Tibial nerve (tissue), 4 donors: ENCODE measurements around the gene FLCN. TPM values are rescaled to one million over a fixed set of nuclear protein-coding genes. Genes with fewer than 3 reads are reported as not detected.

Experiments
- DNase-seq, 2 donors: peaks; one replicate each; pipeline ENCODE4 v3.0.0-alpha.2; 2019; ENCODE audit warnings: low spot score in 2 of 2
- H3K27ac ChIP-seq, 4 donors: fragments of 200-600 bp; sonication (generic) in 3 of 4; one replicate each; pipeline ENCODE4 v1.5.1; 2017 to 2019; ENCODE audit warnings: mild to moderate bottlenecking in 1 of 4
- H3K27me3 ChIP-seq, 2 donors: fragments of 200-600 bp; sonication (generic) in 1 of 2; one replicate each; pipeline versions ENCODE4 v1.5.1 to v1.6.0; 2017 to 2019
- H3K36me3 ChIP-seq, 3 donors: fragments of 200-600 bp; sonication (generic); one replicate each; pipeline ENCODE4 v1.5.1; 2018 to 2019
- H3K4me1 ChIP-seq, 4 donors: fragments of 200-600 bp; sonication (generic) in 3 of 4; one replicate each; pipeline ENCODE4 v1.5.1; 2017 to 2019
- H3K4me3 ChIP-seq, 4 donors: fragments of 200-600 bp; sonication (generic) in 3 of 4; one replicate each; pipeline ENCODE4 v1.5.1; 2017 to 2019; ENCODE audit warnings: mild to moderate bottlenecking in 1 of 4, moderate library complexity in 1 of 4
- H3K9me3 ChIP-seq, 4 donors: fragments of 200-600 bp; sonication (generic) in 3 of 4; one replicate each; pipeline ENCODE4 v1.5.1; 2017 to 2019
- EP300 ChIP-seq, 2 donors: sonication (generic); formaldehyde crosslinking; IDR thresholded peaks; one replicate each; pipeline ENCODE4 v1.6.1; 2017; ENCODE audit warnings: antibody characterized with exemption in 2 of 2, mild to moderate bottlenecking in 1 of 2
- POLR2A ChIP-seq, 2 donors: fragments of 450-650 bp; IDR thresholded peaks; one replicate each; pipeline ENCODE4 v1.6.1; 2017; ENCODE audit warnings: antibody characterized with exemption in 2 of 2, mild to moderate bottlenecking in 2 of 2, moderate library complexity in 2 of 2
- WGBS, 2 donors: methylation state at CpG; one replicate each; pipeline ENCODE4 v1.1.5; 2018; 5-methylcytosine and 5-hydroxymethylcytosine counted together
- total RNA-seq, 4 donors: library from RNA; depleted of rRNA; stranded (reverse); fragments of >200 nt; gene quantifications; one replicate each; pipeline ENCODE4 v1.1.0, GENCODE V29; 2016
- TF ChIP-seq, protein P1 (sequence below), 5 experiments: fragments of 200-600 bp in 3 of 5; fragments of 450-650 bp in 2 of 5; sonication (generic) in 3 of 5; IDR thresholded peaks; one replicate each; pipeline ENCODE4 v1.5.1; 2016 to 2019; ENCODE audit warnings: antibody characterized with exemption in 5 of 5, mild to moderate bottlenecking in 3 of 5, moderate library complexity in 2 of 5

Gene FLCN
- total RNA-seq, 4 donors from 2014 or later = 71.5 to 85.9 (median 76.6) TPM

DNA sequence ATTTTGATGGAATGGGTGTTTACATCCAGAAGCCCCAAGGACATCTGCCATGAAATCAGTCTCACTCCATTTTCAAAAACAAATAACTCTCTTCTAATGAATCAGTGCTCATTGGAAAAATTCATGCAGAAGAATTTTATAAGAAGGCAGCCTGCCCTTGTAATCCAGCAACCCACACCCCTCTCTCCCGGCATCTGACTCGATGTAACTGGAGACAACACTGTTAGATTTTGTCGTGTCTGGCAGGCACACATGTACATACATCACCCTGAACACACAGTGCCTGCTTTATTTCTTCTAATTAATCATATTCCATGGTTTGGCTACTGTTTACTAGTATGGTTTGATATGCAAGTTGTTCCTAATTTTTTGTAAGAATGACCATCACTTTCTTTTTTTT, 19.0 kb downstream of the FLCN start:
- 68 to 72% methylated on average over 3 of the region's 3 CpGs for WGBS, 2 donors
- Histone ChIP-seq H3K4me3 (no peak overlapping the region), H3K27me3 (no peaks in the 10 kb centered on the region), H3K36me3 (peaks cover 2 to 99% (median 40%) of the 10 kb centered on the region in 3 donors), H3K9me3 (no peaks in the 10 kb centered on the region), H3K4me1 (no peaks in the 10 kb centered on the region), H3K27ac (no peak overlapping the region)
- no peak for DNase-seq
- TF ChIP-seq EP300 (IDR thresholded peaks at IDR 0.05) (no peak), POLR2A (IDR thresholded peaks at IDR 0.05) (no peak)
- TF ChIP-seq, protein P1, sequence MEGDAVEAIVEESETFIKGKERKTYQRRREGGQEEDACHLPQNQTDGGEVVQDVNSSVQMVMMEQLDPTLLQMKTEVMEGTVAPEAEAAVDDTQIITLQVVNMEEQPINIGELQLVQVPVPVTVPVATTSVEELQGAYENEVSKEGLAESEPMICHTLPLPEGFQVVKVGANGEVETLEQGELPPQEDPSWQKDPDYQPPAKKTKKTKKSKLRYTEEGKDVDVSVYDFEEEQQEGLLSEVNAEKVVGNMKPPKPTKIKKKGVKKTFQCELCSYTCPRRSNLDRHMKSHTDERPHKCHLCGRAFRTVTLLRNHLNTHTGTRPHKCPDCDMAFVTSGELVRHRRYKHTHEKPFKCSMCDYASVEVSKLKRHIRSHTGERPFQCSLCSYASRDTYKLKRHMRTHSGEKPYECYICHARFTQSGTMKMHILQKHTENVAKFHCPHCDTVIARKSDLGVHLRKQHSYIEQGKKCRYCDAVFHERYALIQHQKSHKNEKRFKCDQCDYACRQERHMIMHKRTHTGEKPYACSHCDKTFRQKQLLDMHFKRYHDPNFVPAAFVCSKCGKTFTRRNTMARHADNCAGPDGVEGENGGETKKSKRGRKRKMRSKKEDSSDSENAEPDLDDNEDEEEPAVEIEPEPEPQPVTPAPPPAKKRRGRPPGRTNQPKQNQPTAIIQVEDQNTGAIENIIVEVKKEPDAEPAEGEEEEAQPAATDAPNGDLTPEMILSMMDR (IDR thresholded peaks at IDR 0.05) = no peak

DNA sequence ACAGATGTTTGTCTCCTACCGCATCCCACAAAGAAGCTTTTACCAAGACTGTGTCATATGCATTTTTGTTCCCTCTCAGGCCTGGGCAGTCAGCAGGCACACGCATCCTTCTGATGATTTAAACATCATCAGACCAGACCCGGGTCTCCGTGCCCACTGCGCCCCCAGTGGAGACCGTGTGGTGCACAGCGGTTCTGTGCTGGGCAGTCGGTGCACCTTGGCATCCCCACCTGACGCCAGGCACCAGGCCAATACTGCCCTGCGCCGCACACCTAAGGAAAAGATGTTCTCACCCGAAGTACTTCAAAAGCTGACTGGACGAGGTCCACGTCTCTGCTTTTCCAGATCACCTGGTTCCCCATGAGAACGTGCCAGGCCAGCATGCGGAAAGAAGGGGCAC, 20.2 kb downstream of the FLCN start:
- H3K4me3 ChIP-seq = no peak overlapping the region
- no peaks in the 10 kb centered on the region for H3K9me3 ChIP-seq
- DNase-seq = no peak
- H3K27ac ChIP-seq = no peak overlapping the region
- 83 to 91% methylated on average over 16 of the region's 16 CpGs for WGBS, 2 donors
- H3K27me3 ChIP-seq = no peaks in the 10 kb centered on the region
- peaks cover 2 to 99% (median 29%) of the 10 kb centered on the region in 3 donors for H3K36me3 ChIP-seq
- no peaks in the 10 kb centered on the region for H3K4me1 ChIP-seq
- TF ChIP-seq POLR2A (IDR thresholded peaks at IDR 0.05) = no peak
- no peak for TF ChIP-seq EP300 (IDR thresholded peaks at IDR 0.05)

- no peaks in the 10 kb centered on the region for H3K4me1 ChIP-seq
- 80 to 90% methylated on average over 9 to 12 of the region's 17 CpGs for WGBS, 2 donors
- DNase-seq = no peak
- H3K4me3 ChIP-seq = no peak overlapping the region
- H3K36me3 ChIP-seq = peaks cover 2 to 99% (median 23%) of the 10 kb centered on the region in 3 donors
- no peaks in the 10 kb centered on the region for H3K27me3 ChIP-seq
- no peaks in the 10 kb centered on the region for H3K9me3 ChIP-seq
- H3K27ac ChIP-seq = no peak overlapping the region
- TF ChIP-seq, protein P1 (IDR thresholded peaks at IDR 0.05) = no peak
- TF ChIP-seq EP300 (IDR thresholded peaks at IDR 0.05) (no peak), POLR2A (IDR thresholded peaks at IDR 0.05) (no peak)
These were observed 20.7 kb downstream of the FLCN start for GRCh38 chr17:17216236-17216635.

- Histone ChIP-seq H3K4me3 (no peak overlapping the region), H3K36me3 (peaks cover 2 to 99% (median 18%) of the 10 kb centered on the region in 3 donors), H3K4me1 (no peaks in the 10 kb centered on the region), H3K27me3 (no peaks in the 10 kb centered on the region), H3K9me3 (no peaks in the 10 kb centered on the region), H3K27ac (no peak overlapping the region)
- TF ChIP-seq EP300 (IDR thresholded peaks at IDR 0.05) = no peak
- TF ChIP-seq, protein P1 (IDR thresholded peaks at IDR 0.05) = no peak
- TF ChIP-seq POLR2A (IDR thresholded peaks at IDR 0.05) = no peak
- 75 to 78% methylated on average over 8 of the region's 8 CpGs for WGBS, 2 donors
- no peak for DNase-seq
These were observed 21.4 kb downstream of the FLCN start for GRCh38 chr17:17215575-17215974.

DNA sequence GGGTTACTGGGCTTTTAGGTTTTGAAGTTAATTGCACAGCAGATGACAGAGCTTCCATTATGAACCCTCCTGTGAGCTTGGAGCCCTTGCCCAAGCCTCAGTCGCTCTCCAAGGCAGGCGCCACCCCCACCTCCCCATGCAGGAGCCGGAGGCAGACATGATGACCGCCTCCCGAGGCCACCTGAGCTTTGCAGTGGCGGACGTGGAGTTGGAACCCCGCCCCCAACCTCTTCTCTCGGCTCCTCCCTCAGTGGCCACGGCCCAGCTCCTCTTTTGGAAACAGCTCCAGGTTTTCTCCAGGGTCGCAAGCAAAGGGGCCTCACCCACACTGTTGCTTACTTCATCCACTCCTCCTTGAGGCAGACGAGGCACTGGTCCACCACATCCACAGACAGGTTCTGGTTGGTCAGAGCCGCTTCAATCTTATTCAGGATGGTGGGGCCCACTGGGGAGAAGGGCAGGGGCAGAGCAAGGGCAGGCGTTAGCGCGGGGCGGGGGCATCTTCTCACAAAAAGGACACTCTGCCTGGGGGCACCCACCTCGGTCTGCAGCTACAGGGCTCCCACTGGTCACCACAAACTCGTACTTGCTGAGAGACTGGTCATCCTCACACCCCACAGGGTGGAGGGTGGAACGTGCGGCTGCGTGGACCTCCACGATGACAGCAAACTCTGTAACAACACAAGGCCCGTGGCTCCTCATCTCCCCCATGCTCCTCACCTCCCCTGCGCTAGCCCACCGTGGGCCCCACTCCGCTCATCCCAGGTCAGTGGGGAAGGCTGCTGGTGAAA, 22.1 kb downstream of the FLCN start:
- peaks cover 2 to 97% (median 18%) of the 10 kb centered on the region in 3 donors for H3K36me3 ChIP-seq
- DNase-seq = no peak

More for the DNA sequence above, 22.1 kb downstream of the FLCN start:
- no peak for TF ChIP-seq POLR2A (IDR thresholded peaks at IDR 0.05)
- TF ChIP-seq EP300 (IDR thresholded peaks at IDR 0.05) = no peak
- TF ChIP-seq, protein P1 (IDR thresholded peaks at IDR 0.05) = no peak
- Histone ChIP-seq H3K9me3 (no peaks in the 10 kb centered on the region), H3K27ac (no peak overlapping the region), H3K4me1 (no peaks in the 10 kb centered on the region), H3K4me3 (no peak overlapping the region), H3K27me3 (no peaks in the 10 kb centered on the region)
- WGBS, 2 donors = 77 to 81% methylated on average over 22 to 23 of the region's 27 CpGs
